Keratinocyte (primary cell): ENCODE results near the gene SOWAHD.

ENCODE experiments used
- EZH2 ChIP-seq: IDR thresholded peaks from one replicate; pipeline ENCODE4 v1.6.1; 2012; ENCODE audit warnings: inconsistent platforms, mild to moderate bottlenecking, low read length, moderate library complexity
- TF ChIP-seq, protein P1 (sequence below), 3 experiments: IDR thresholded peaks in 1 of 3; conservative IDR thresholded peaks in 1 of 3; optimal IDR thresholded peaks in 1 of 3; 2 replicates in 2 of 3; 3 replicates in 1 of 3; pipeline versions ENCODE3 to v1.5.1; 2011; ENCODE audit warnings: low read length in 3 of 3, mild to moderate bottlenecking in 3 of 3, moderate library complexity in 2 of 3, control low read depth in 1 of 3, inconsistent platforms in 1 of 3; ENCODE audit not compliant: insufficient read depth in 2 of 3; ENCODE audit errors: extremely low read depth in 1 of 3

DNA sequence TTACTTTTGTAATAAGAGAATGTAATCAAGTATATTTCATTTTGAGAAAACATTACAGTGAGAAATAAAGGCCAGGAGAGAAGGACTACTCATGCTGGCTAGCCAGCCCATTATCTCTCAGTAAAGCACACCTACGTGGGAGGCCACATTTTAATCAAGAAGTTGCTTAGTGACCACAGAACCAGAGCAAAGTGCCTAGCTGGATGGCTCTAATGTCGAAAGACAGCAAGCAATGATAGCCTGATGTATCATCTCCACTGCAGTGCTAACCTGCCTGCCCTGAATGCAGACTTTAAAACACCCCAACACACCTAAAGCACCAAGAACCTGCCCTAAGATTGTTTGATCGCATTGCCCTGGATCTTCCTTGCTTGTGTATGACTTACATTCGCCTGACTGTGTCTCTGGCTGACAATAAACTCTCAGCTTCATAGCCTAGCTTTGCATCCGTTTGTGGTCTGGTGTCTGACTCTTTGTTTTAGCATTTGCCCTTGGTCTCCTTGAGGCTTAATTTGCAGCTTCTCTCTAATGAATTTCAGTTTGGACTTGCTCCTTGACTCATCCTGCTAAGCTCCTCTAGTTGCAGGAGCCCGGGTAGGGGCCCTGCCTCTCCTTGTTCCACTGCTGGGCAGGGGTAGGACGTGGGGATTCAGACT is 31.4 kb upstream of the SOWAHD start:
- TF ChIP-seq EZH2, result no peak
- TF ChIP-seq, protein P1, sequence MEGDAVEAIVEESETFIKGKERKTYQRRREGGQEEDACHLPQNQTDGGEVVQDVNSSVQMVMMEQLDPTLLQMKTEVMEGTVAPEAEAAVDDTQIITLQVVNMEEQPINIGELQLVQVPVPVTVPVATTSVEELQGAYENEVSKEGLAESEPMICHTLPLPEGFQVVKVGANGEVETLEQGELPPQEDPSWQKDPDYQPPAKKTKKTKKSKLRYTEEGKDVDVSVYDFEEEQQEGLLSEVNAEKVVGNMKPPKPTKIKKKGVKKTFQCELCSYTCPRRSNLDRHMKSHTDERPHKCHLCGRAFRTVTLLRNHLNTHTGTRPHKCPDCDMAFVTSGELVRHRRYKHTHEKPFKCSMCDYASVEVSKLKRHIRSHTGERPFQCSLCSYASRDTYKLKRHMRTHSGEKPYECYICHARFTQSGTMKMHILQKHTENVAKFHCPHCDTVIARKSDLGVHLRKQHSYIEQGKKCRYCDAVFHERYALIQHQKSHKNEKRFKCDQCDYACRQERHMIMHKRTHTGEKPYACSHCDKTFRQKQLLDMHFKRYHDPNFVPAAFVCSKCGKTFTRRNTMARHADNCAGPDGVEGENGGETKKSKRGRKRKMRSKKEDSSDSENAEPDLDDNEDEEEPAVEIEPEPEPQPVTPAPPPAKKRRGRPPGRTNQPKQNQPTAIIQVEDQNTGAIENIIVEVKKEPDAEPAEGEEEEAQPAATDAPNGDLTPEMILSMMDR (optimal IDR thresholded peaks at IDR 0.05 in 1 of 3, IDR thresholded peaks at IDR 0.05 in 1 of 3, conservative IDR thresholded peaks at IDR 0.05 in 1 of 3; ENCODE audit: extremely low read depth in 1 of 3, insufficient read depth in 2 of 3, low read length in 3 of 3), result no peak
